Cortex of kidney (tissue), 1 donor: ENCODE results near the gene BLOC1S4.

ENCODE experiments used
- DNase-seq: peaks from one replicate; lab custom pipeline; 2025; lab: John Stamatoyannopoulos, UW

Gene BLOC1S4

GRCh38 chr4:6692379-6692778 is 23.6 kb upstream of the BLOC1S4 start:
- DNase-seq: no peak

GRCh38 chr4:6692806-6693205 is 23.2 kb upstream of the BLOC1S4 start:
- DNase-seq: no peak

GRCh38 chr4:6693231-6694176 is 22.5 kb upstream of the BLOC1S4 start, which contains the start of gene S100P:
Gene S100P (plus strand): TSS chr4:6693878. CDS start chr4:6693933, 55 bp downstream.
- no peak for DNase-seq

- DNase-seq: no peak
Observed at GRCh38 chr4:6694177-6694901, 21.6 kb upstream of the BLOC1S4 start.

- no peak for DNase-seq
Observed at GRCh38 chr4:6695660-6696610, 20.0 kb upstream of the BLOC1S4 start.

GRCh38 chr4:6696611-6697010 is 19.4 kb upstream of the BLOC1S4 start:
- no peak for DNase-seq

- no peak for DNase-seq
Observed at GRCh38 chr4:6697131-6697530, 18.8 kb upstream of the BLOC1S4 start.

GRCh38 chr4:6699388-6699787 is 16.6 kb upstream of the BLOC1S4 start:
- no peak for DNase-seq

- no peak for DNase-seq
Observed at GRCh38 chr4:6699903-6700302, 16.1 kb upstream of the BLOC1S4 start.

- no peak for DNase-seq
Observed at GRCh38 chr4:6701371-6701770, 14.6 kb upstream of the BLOC1S4 start.

GRCh38 chr4:6702761-6703160 is 13.2 kb upstream of the BLOC1S4 start:
- DNase-seq: no peak

GRCh38 chr4:6703786-6704185 is 12.2 kb upstream of the BLOC1S4 start:
- DNase-seq: no peak

- no peak for DNase-seq
Observed at GRCh38 chr4:6705646-6706045, 10.3 kb upstream of the BLOC1S4 start.

- DNase-seq: no peak
Observed at GRCh38 chr4:6706173-6706572, 9.8 kb upstream of the BLOC1S4 start.

GRCh38 chr4:6709230-6710114 is 6.5 kb upstream of the BLOC1S4 start, which contains the start of gene MRFAP1L1:
Gene MRFAP1L1 (minus strand): TSS chr4:6709865. CDS start chr4:6709629, 236 bp downstream.
- no peak for DNase-seq

- no peak for DNase-seq
Observed at GRCh38 chr4:6710282-6710681, 5.7 kb upstream of the BLOC1S4 start.

- DNase-seq: no peak
Observed at GRCh38 chr4:6710996-6711395, 5.0 kb upstream of the BLOC1S4 start.

- no peak for DNase-seq
Observed at GRCh38 chr4:6714954-6715353, 1.0 kb upstream of the BLOC1S4 start.

- DNase-seq: no peak
Observed at GRCh38 chr4:6715704-6716017, 313 bp upstream of the BLOC1S4 start.

GRCh38 chr4:6716958-6717655 is 1.1 kb downstream of the BLOC1S4 start:
- no peak for DNase-seq
